Progenitor cell of endocrine pancreas (in vitro differentiated cells): ENCODE data around the gene HS3ST6. TPM values are rescaled to one million over a fixed set of nuclear protein-coding genes. Genes with fewer than 3 reads are reported as not detected.

Experiments
- DNase-seq: peaks from one replicate; pipeline ENCODE4 v3.0.0; 2021; ENCODE audit warnings: low spot score; ENCODE audit not compliant: unreplicated experiment
- H3K27ac Mint-ChIP-seq: 2 replicates; pipeline ENCODE4 v1.8.0; 2021; ENCODE audit warnings: mild to moderate bottlenecking, moderate library complexity, mixed read lengths
- H3K27me3 Mint-ChIP-seq: 2 replicates; pipeline ENCODE4 v1.8.0; 2021; ENCODE audit warnings: mixed read lengths
- H3K36me3 Mint-ChIP-seq: 2 replicates; pipeline ENCODE4 v1.8.0; 2022; ENCODE audit warnings: mixed read lengths; ENCODE audit not compliant: insufficient read depth
- H3K4me1 Mint-ChIP-seq: 2 replicates; pipeline ENCODE4 v1.8.0; 2021; ENCODE audit warnings: low read depth, mixed read lengths
- H3K4me3 Mint-ChIP-seq: 2 replicates; pipeline ENCODE4 v1.8.0; 2021; ENCODE audit warnings: low read depth, mild to moderate bottlenecking, moderate library complexity, mixed read lengths
- H3K9me3 Mint-ChIP-seq: 2 replicates; pipeline ENCODE4 v1.8.0; 2021; ENCODE audit warnings: low read depth, mixed read lengths
- total RNA-seq: library from RNA; stranded (reverse); gene quantifications from 2 replicates; pipeline ENCODE4 v1.2.1, GENCODE V29; 2021
- TF ChIP-seq, protein P1 (sequence below): fragments of 200-600 bp; sonication (generic); IDR thresholded peaks from one replicate; pipeline ENCODE4 v1.5.0; 2021; ENCODE audit warnings: antibody characterized with exemption, mild to moderate bottlenecking; ENCODE audit not compliant: unreplicated experiment

Gene HS3ST6
- total RNA-seq, 1 donor from 2014 or later: 0.46 TPM

DNA sequence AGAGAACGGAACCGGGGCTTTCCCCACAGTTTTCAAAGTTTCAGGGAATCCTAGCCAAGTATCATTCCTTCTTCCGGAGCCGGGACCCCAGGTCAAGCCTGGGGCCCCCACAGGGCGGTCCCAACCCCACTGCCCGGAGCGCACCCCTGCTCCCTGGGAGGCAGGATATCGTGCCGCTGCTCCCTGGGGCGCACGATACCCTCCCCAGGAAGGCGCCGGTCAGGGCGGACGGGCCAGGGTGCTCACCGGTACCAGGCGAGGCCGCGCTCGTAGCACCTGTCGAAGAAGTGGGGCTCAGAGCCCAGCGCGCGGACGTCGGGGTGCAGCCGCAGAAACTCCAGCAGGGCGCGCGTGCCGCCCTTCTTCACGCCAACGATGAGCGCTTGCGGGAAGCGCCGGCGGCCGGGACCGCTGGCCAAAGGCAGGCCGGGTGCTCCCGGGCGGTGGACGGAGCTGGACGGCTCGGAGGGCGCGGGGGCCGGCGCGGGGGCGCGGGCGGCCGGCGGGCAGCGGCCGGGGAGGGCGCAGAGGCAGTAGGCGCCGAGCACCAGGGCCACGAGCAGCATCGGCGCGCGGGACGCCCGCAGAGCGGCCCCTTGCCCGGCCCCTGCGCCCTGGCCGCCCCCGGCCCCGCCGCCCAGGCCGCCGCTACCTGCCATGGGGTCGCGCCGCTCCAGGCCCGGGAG, 407 bp downstream of the HS3ST6 start:
- Mint-ChIP-seq H3K4me3 (no peak overlapping the region), H3K4me1 (peaks cover 8% of the 10 kb centered on the region), H3K27me3 (peaks cover 59% of the 10 kb centered on the region), H3K27ac (no peak overlapping the region), H3K36me3 (no peaks in the 10 kb centered on the region), H3K9me3 (no peaks in the 10 kb centered on the region)
- TF ChIP-seq, protein P1, sequence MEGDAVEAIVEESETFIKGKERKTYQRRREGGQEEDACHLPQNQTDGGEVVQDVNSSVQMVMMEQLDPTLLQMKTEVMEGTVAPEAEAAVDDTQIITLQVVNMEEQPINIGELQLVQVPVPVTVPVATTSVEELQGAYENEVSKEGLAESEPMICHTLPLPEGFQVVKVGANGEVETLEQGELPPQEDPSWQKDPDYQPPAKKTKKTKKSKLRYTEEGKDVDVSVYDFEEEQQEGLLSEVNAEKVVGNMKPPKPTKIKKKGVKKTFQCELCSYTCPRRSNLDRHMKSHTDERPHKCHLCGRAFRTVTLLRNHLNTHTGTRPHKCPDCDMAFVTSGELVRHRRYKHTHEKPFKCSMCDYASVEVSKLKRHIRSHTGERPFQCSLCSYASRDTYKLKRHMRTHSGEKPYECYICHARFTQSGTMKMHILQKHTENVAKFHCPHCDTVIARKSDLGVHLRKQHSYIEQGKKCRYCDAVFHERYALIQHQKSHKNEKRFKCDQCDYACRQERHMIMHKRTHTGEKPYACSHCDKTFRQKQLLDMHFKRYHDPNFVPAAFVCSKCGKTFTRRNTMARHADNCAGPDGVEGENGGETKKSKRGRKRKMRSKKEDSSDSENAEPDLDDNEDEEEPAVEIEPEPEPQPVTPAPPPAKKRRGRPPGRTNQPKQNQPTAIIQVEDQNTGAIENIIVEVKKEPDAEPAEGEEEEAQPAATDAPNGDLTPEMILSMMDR: no peak
- DNase-seq: no peak

DNA sequence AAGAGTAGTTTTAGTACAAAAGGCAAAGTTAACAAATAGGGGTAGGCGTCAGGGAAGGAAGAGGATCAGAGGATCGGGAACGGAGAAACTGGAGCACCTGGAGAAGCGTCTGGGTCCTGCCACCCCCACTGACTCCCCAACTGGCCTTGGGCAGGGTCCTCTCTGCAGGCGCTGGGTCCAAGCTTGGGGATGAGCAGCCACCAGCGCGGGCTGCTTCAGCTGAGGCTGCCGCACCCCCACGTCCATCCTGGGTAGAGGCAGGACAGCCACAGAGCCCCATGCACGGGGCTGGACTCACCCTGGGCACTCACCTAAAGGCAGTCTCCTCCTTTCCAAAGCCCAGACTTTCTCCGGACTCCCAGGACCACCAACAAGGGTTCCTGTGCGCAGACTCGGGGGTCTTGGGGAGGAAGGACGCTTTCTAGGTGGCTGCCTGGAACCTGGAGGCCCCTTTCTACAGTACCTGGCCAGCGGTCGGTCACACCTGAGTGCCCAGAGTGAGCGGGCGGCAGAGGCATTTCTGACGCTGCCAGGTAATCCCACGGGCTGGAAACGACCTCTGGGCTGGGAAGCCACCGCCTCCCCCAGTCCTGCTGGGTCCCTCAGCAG, 1.1 kb downstream of the HS3ST6 start:
- no peaks in the 10 kb centered on the region for H3K9me3 Mint-ChIP-seq
- TF ChIP-seq, protein P1: no peak
- H3K36me3 Mint-ChIP-seq: no peaks in the 10 kb centered on the region
- peaks cover 54% of the 10 kb centered on the region for H3K27me3 Mint-ChIP-seq
- H3K4me1 Mint-ChIP-seq: peaks cover 10% of the 10 kb centered on the region
- DNase-seq: no peak
- no peak overlapping the region for H3K4me3 Mint-ChIP-seq
- H3K27ac Mint-ChIP-seq: no peak overlapping the region

DNA sequence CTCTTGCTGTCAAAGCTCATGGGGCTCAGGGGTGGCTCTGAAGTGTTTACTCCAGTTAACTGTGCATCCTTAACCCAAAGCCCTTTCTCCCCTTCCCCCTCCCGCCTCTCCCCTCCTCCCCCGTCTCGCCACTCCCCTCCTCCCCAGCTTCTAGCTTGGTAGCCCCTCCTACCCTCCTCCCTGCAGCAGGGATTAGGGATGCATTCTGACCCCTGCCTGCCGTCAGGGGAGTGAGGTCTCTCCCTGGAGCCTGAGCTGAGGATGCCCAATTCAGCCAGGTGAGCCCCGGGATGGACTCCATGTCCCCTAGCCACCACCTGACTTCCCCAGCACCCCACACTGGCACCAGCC, 1.6 kb downstream of the HS3ST6 start:
- Mint-ChIP-seq H3K36me3 (no peaks in the 10 kb centered on the region), H3K27me3 (peaks cover 53% of the 10 kb centered on the region), H3K4me3 (no peak overlapping the region), H3K4me1 (peaks cover 10% of the 10 kb centered on the region), H3K9me3 (no peaks in the 10 kb centered on the region), H3K27ac (no peak overlapping the region)
- DNase-seq: no peak
- TF ChIP-seq, protein P1: no peak

DNA sequence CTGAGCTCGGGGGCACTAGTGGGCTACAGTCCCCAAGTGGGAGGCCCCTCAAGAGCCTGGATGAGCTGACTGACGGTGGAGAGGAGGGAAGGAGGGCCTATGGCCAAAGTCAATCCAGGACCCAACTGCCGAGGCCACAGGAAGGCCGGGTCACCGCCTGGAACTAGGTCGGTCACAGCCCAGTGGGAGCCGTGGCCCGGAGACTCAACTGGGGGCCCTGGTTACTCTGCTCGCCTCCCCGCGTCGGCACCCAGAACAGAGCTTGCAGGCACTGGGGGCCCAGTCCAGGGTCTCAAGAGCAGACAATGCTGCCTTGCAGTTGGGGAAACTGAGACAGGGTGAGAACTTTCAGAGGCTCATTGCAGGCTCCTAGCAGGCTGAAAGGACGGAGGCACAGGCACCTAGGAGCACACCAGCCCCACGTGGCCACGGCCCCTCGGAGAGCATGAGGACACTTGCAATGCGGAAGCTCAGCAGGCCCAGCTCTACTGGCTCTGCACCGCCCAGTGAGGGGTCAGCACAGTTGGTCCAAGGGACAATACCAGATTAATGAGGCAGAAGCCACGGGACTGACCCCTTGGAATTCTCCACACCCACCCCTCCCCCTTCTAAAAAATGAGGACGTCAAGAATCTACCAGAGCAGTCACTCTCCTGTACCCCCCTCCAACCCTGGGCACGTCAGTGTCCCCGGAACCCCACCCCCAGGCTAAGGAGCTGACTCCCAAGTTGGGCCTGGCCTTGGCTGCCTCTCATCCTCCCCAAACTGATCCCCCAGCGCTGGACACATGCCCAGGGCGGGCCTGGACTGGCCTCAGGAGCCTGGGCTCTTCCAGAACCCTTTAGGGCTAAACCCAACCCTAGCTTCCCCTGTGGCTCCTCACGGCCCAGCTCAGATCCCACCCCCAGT, 2.2 kb downstream of the HS3ST6 start:
- no peak for DNase-seq
- Mint-ChIP-seq H3K4me3 (no peak overlapping the region), H3K4me1 (peaks cover 10% of the 10 kb centered on the region), H3K27me3 (peaks cover 46% of the 10 kb centered on the region), H3K36me3 (no peaks in the 10 kb centered on the region), H3K27ac (no peak overlapping the region), H3K9me3 (no peaks in the 10 kb centered on the region)
- TF ChIP-seq, protein P1: no peak

DNA sequence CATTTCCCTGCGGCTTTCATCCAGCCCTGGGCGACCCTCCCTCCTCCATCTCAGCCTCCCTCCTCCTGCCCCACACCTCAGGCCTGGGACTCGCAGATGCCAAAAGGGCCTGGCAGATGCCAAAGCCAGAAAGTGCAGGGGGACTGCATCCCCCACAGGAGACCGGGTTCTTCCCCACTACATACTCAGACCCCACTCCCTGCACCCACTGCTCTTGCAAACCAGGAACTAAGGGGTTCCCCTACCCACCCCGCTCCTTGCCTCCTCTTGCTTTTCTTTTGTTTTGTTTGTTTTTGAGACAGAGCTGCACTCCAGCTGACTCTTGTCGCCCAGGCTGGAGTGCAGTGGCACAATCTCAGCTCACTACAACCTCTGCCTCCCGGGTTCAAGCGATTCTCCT, 3.2 kb downstream of the HS3ST6 start:
- Mint-ChIP-seq H3K27me3 (peaks cover 36% of the 10 kb centered on the region), H3K36me3 (no peaks in the 10 kb centered on the region), H3K27ac (no peak overlapping the region), H3K4me1 (peaks cover 10% of the 10 kb centered on the region), H3K4me3 (no peak overlapping the region), H3K9me3 (no peaks in the 10 kb centered on the region)
- TF ChIP-seq, protein P1: no peak
- no peak for DNase-seq
